GM12801 (cell line): ENCODE results near the gene MAP4.

Experiments
- TF ChIP-seq, protein P1 (sequence below): IDR thresholded peaks from one replicate; pipeline ENCODE4 v1.5.1; 2011; ENCODE audit warnings: control low read depth; ENCODE audit not compliant: insufficient read length; ENCODE audit errors: extremely low read depth

MAP4 gene

DNA sequence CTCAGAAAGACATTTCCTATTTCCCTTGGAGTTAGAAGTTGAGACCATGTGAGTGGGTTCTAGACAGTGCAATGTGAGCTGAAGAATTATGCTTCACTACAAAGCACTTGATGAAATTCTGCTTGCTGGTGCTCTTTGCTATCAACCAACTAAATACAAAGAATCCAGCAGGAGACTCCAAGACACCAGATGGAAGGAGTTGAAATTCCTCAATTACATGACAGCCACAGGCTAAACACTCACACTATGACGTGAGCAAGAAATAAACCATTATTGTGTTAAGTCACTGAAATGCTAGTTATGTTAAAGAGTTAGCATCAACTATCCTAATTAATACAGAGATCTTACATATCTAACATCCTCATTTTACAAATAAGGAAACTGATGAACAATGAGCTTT lies 8.2 kb upstream of the MAP4 start:
- TF ChIP-seq, protein P1, sequence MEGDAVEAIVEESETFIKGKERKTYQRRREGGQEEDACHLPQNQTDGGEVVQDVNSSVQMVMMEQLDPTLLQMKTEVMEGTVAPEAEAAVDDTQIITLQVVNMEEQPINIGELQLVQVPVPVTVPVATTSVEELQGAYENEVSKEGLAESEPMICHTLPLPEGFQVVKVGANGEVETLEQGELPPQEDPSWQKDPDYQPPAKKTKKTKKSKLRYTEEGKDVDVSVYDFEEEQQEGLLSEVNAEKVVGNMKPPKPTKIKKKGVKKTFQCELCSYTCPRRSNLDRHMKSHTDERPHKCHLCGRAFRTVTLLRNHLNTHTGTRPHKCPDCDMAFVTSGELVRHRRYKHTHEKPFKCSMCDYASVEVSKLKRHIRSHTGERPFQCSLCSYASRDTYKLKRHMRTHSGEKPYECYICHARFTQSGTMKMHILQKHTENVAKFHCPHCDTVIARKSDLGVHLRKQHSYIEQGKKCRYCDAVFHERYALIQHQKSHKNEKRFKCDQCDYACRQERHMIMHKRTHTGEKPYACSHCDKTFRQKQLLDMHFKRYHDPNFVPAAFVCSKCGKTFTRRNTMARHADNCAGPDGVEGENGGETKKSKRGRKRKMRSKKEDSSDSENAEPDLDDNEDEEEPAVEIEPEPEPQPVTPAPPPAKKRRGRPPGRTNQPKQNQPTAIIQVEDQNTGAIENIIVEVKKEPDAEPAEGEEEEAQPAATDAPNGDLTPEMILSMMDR: no peak

DNA sequence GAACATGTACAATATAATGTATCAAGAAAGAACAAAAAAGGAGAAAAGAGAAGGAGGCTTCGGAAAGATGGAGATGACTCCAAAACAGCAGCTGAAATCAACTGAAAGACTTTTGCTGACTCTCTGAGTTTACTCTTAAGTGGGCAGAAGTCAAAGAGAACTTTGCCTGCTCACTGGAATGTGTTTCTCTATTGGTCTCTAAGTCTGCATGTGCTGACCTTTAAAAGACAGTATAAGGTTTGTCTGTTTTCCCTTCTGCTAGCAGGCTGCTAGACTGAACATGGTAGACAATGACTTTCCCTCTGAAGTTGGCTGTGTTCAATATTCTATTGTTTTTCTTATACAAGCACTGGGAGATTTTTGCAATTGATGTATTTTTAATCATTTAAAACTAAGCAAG lies 7.2 kb upstream of the MAP4 start:
- TF ChIP-seq, protein P1: no peak

DNA sequence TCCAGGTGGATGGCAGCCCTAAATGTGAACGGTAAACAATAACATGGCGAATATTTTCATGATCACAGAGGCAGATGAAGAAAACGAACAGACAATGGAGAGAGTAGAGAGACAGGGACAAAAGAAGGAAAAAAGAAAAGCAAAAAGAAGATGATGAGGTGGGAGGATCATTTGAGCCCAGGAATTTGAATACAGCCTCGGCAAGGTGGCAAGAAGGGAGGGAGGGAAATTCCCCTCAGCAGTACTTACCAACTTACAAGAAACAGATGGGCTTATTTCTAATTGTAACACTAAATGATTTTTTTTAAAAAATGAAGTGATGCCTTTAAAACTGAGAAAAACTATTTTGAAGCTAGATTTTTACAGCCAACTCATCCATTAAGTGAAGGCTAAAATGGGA lies 6.0 kb upstream of the MAP4 start:
- TF ChIP-seq, protein P1: no peak

DNA sequence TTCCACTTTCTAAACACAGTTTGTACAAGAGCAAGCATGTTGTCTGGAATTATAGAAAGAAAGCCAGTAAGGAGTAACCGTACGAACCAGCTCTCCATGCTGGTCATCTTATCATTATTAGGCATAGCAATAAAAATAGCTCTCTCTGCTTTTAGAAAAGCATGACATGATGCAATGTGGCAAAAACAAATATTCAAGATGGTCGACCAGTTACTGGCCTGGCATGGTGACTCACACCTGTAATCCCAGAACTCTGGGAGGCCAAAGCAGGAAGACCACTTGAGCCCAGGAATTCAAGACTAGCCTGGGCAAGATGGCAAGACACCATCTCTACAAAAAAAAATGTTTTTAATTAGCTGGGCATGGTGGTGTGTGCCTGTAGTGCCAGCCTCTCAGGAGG lies 2.6 kb upstream of the MAP4 start:
- TF ChIP-seq, protein P1: no peak

DNA sequence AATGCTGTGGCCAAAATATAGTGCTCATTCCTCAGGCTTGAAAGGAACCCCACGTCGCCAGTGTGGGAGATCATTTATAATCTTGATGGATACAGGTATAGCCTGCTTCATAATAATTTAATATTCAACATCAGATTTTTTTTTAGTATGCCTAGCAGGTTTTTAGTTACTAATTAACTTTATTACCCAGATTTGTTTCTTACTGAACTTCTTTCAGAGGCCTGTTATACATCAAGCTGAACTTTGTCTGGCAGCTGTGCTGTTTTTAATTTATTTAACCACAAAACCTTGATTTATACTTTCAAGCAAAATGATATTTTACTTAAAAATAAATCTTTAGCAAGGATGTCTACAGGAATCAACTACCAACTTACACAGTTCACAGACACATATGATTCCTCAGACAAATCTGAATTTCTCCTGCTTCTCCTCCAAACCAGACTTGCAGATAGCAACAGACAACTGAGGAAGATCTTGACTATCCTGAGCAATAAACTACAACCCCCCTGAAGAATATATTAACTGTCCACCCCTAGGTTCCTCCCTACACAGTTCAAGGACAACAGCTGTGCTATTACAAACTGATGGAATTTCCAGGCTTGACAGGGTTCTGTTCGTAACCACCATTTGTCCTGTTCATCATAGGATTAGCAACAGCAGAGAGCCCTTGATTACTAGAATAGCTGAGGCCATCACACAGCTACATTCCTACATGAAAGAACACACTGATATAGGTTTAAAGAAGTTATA lies 610 bp downstream of the MAP4 start:
- TF ChIP-seq, protein P1: no peak

DNA sequence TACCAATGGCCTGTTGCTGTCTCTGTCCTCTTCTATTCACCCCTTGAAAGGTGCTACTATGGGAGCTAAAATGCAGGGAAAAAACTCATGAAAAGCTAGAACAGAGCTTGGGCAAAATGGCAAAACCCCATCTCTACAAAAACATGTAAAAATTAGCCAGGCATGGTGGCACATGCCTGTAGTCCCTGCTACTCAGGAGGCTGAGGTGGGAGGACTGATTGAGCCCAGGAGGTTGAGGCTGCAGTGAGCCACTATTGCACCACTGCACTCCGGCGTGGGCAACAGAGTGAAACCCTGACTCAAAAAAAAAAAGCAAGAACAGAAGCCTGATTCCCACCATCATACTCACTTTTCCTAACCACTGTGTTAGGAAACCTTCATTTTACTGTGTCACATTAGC lies 1.9 kb downstream of the MAP4 start:
- TF ChIP-seq, protein P1: no peak

DNA sequence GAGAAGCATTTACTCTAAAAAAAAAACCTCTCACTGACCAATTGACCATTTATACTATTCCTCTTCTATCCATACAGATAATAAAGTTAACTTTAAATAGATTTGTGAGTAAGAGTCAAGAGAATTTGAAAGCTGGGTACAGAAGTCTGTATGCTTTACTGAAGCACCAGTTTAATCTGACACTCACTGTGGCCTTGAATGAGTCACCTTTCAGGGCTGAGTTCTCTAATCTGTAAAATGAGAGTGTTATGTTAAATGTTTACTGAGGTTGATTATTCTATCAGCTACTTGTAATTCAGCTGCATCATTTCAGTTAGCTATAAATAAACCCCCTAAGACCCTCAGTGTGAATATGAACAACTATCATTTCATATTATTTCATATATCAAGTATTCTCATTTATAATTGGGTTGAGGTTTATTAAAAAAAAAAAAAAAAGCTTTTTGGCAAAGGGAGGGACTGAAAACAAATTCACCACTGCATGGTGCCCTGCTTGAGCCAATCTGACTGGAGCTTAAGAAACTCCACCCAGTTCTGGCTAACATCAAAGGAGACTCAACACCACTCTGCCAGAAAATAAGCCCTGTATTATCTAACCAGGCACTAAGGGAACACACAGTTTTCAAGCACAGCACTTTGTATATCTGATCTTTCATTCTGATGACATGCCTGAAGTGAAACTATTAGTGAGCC lies 2.8 kb downstream of the MAP4 start:
- TF ChIP-seq, protein P1: no peak
